Stimulated activated CD8-positive, alpha-beta memory T cell treated with anti-CD3 and anti-CD28 coated beads, Interleukin-7, amount 100 ng/mL, for 4 hours (primary cell): ENCODE measurements around the gene RFTN1.
A peak's percentile ranks its signal among the peaks of the same experiment; 100 is the strongest.

Source experiments
- DNase-seq, 2 donors: peaks; one replicate each; pipeline ENCODE4 v3.0.0-alpha.2; 2020; ENCODE audit warnings: low read depth in 2 of 2

The RFTN1 gene

DNA sequence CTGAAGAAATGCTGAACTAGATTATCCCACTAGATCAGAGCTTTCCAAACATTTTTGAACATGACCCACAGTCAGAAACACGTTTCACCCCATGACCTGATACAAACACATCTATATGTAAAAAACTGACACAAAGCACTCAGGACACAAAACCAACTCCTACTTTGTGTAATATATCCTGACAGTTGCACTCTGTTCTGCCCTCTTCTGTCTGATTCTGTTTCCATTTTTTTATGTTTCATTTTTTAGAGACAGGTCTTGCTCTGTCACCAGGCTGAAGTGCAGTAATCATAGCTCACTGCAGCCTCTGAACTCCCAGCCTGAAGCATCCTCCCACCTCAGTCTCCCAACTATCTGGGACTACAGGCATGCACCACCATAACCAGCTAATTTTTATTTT, 15.8 kb upstream of the RFTN1 start:
- DNase-seq: no peak

DNA sequence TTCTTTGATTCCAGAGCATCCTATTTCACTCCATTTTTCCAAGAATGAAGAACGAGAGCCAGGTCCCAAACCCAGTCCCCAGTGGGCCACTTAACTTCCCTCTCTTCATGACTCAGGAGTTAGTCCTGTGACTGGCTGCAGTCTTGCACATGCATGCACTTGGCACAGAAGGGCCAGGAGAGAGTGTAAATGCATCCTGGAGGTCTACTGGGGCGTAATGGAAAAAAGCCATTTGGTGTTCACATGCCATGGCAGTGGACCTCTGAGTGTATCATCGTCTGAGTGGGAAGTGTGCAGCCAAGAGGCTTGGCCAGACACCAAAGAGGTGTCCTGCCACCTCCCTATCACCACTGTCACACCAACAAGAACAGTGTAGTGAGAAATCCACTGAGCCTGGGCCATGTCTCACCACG, 15.1 kb upstream of the RFTN1 start:
- DNase-seq: no peak

DNA sequence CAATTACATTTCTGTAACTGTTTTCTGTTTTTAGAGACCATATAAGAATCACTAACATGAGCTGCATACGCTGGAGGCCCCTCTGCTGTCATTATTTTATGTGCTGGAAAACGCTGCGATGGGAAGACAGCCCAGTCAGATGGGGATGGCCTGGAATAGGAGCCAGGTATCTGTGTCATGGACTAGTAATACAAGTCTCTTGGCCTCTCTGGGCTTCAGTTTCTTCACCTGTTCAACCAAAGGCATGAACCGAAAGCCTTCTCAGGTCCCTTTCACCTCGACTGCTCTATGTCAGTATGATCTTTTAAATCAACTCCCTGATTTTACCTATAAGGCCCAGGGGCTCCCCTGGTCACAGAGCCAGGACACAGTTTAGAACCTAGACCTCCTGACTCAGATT, 14.6 kb upstream of the RFTN1 start:
- no peak for DNase-seq

DNA sequence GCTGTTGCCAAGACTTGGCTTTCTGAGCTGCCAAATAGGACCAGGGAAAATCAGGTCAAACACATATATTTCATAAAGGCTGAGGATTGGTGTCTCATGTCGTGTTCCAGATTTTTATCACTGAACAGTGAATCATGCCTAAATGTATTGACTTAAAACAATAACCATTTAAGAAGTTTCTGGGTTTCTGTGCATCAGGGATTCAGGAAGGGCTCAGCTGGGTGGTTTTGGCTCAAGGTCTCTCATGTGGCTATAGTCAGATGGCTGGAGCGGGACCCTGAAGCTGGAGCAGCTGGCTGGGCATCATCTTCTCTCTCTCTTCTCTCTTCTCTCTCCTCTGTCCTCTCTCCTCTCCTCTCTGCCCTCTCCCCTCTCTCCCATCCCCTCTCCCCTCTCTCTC, 10.7 kb upstream of the RFTN1 start:
- no peak for DNase-seq

DNA sequence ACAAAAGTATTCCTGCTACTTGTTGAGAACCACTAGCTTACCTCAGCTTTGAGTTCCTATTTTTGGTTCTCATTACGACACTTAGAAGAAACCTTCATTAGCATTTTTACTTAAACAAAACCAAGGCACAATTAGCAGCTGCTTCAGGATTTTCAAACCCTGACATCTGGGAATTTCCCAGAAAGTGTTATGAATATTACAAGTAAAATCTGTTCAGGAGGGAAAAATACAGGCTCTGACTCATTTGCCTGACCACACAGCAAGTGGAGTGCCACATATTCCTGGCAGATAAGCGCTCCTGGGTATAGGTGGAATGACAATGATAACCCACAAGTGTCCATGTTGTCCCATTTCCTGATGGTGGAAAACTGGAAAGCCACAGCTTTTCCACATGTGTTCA, 10.3 kb upstream of the RFTN1 start:
- no peak for DNase-seq

DNA sequence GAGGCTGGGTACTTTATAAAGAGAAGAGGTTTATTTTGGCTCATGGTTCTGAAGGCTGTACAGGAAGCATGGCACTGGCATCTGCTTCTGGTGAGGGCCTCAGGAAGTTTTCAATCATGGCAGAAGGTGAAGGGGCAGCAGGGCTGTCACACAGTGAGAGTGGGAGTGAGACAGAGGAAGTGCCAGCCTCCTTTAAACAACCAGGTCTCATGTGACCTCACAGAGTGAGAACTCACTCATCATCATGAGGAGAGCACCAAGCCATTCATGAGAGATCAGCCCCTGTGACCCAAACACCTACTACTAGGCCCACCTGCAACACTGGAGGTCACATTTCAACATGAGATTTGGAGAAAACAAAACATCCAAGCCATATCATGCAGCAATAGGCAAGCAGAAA, 9.3 kb upstream of the RFTN1 start:
- no peak for DNase-seq

DNA sequence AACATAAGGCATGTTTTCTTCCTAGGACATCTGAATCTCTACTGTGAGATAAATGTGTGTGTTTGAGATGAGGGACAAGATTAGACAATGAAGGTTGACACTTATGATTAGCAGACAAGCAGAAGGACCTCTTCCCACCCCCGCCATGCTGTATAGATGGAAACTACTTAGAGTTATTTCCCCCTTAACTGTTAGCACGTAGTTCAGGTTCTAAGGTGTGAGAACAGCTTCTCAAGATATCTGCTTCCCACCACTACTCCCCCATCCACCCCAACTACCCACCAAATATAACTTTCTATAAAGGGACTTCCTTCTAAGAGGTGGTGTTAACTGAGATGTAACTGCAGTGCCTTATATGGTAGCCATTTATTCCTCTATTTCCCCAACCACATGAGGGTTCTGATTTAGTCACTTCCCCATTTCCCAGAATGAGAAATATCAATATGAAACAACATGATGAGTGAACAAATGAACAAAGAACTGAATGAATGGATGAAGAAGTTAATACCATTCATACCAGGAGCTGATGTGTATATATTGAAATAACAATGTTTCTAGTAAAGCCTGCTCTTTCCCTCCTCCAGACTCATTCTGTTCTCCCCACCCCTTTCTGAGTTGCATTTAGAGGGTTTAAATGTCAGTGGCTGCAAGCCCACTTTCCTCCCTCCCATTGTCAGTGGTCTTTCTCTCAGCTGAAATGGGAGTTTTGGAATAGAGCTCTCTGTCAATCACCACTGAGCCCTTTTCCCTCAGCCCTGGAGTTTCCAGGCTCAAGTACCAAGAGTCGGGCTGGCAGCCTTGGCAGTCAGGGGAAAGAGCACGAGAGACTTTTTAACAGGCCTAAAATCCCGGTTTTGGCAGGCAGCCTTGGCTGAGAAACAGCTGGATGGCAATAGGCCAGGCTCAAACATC, 7.7 kb upstream of the RFTN1 start:
- no peak for DNase-seq

DNA sequence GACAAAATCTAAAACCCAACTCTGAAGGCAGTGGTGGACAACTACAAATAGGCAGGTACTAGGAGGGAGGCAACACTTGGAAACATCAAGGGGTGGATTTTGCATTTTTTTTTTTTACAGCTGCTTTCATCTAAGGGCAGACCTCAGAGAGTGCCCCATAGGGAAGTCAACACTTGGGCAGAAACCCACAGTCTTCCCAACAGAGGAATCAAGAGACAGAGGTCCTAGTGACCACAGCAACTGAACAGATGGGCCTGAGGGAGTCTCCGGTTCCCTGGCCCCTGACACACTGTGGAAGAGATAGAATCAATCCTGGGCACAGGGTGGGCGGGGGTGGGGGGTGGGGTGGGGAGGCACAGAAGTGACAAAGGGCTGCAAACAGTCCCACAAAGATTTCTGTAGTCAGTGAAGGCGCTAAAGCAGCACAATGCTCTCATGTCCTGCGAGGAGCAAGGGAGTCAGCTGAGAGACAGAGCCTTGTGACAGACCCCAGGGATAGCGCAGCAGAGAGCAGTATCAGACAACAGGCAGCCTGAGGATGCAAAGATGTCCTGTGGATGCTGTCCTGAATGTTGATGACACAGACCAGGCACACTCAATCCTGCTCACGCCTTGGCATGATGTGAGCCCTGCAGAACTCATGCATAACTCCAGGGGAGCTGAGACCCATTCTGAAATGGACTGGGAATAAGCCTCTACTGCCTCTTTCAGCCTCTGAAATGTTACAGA, 6.9 kb upstream of the RFTN1 start:
- no peak for DNase-seq

DNA sequence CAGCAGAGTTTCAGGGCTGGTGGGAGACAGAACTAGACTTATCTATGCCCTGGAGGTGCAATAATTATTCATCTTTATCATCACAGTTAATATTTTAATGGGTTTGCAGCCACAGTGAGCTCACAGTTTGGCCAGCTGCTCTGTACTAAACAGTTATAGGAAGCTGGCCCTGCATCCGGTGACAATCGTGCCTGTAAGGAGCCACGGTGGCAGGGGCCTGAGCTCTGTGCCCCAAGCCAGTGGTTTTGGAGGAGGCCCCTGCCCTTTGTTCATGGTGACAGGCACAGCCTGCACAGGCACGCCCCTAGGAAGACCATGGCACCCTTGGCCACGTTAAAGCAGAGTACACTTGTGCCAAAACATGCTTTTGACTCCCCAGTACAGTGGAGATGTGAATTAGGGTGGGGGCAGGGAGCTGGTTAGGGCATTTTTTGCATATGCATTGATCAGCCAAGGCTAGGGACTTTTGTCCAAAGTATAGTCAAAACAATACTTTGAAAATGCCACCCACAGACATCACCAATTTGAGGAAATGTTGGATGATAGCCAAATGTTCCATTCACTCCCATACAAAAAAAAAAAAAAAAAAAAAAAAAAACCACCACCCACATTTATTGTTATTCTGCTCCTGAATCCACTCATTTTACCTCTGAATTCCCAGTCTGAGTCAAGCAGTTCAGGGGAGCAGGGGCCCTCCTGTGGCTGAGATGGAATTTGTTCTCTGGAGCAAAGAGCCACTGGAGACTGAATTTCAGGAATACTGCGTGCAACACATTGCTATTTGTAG, 3.4 kb upstream of the RFTN1 start:
- no peak for DNase-seq

DNA sequence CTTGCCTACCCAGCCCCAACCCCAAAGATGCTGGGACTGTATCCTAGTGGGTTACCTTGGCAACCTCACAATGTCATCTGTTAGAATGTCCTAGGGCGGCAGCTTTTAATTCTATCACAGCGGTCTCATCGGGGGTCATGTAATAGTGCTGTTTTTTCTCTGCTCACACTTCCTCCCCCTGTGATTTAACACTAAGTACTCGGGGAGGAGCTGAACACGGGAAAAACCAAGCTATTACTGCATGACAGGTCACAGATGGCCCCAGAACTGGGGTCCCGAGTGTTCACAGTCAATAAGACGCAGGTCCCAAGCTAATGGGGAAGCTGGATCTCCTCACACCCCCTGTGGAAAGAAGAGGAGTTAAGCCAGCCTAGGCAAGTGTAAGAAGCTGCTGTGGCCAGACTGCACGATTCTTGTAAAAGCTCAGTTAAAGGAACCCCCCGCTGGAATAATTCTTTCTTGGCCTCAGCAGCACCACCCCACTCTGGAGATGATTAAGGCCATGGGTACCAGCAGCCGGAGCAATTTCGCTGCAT, 2.5 kb upstream of the RFTN1 start:
- DNase-seq: no peak

DNA sequence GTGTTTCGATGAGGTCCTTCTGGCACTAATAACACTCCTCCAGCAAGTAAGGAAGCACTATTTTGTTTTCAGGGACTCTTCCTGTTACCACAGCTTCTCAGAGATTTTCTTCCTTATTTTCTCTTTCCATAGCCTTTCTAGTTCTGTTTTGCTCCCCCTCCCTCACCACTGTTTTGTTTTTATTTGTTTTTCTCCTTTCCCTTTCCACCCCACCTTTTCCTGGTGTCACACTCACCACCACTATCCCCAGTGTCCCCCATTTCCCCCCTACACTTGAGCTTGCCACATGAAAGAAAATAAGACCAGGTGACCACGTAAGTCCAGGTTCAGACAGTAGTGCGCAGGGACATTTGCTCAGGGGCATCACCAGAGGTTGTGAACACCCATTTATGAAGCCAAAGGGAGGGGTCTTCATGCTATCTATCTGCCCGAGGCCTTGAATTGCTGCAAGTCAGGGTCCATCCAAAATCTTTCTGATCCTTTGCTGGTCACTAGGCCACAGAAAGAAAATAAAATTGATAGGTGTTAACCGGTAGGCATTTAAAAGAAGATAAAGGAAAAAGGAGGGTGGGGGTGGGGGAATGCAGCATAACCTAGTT, 1.4 kb upstream of the RFTN1 start:
- no peak for DNase-seq

DNA sequence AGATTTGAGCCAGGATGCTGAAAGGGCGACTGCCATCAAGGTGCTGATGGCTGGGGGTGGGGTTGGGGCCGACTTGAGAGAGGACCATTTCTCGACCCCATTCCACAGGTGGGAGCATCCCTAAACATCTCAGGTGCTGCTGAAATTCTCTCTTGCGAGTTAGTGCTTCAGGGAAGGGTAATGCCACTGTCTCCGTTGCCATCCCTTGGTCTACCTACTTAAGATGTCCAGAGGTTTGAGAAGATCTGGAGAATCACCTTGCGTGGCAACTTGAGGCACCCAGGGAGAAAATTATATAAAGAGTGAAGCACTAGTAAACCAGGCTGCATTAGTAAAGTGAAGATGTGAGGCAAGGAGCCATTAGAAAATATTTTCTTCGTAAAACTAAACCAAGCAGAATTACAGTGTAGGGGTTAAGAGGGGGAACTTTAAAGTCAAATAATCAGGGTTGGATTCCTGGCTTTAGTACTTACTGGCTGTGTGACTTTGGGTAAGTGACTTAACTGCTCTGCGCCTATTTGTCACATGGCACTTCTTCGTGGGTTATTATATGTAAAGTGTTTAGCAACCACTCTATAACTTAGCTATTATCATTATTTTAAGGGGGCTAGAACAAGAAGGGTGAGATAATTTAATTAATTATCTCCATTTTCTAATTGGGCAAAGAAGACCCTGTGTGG, 662 bp upstream of the RFTN1 start:
- no peak for DNase-seq

DNA sequence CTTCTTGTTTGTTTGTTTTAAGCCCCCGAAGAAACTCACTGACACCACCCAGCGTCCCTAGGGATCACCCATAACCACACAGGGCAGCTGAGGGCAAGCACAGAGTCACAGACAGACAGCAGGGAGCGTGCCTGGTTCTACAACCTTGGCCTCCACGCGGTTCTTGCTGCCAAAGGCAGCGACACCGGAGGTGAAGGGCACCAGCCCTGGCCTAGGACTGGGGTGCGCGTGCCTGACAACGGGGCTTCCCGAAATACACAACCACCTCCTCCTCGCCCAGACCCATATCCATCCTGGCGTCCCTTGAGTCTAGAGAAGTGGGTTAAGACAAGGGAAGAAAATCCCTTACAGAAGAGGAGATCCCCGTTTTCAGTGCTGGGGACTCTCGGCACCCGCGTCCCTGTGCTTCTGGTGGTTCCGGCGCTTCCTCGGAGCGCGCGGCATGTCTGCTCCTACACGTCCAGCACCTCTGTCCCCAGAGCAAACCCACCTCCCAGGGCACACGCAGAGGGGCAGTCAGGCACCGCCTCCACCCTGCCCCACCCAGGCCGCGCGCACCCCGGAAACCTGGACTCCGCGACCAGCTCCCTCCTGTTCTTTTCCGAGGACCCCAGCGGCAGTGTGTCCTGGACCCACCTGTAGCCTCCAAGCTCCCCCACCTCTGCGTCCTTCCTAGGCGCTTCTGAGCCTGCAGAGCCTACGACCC, 911 bp downstream of the RFTN1 start:
- peak in 1 of 2 donors; percentile 26 for DNase-seq

DNA sequence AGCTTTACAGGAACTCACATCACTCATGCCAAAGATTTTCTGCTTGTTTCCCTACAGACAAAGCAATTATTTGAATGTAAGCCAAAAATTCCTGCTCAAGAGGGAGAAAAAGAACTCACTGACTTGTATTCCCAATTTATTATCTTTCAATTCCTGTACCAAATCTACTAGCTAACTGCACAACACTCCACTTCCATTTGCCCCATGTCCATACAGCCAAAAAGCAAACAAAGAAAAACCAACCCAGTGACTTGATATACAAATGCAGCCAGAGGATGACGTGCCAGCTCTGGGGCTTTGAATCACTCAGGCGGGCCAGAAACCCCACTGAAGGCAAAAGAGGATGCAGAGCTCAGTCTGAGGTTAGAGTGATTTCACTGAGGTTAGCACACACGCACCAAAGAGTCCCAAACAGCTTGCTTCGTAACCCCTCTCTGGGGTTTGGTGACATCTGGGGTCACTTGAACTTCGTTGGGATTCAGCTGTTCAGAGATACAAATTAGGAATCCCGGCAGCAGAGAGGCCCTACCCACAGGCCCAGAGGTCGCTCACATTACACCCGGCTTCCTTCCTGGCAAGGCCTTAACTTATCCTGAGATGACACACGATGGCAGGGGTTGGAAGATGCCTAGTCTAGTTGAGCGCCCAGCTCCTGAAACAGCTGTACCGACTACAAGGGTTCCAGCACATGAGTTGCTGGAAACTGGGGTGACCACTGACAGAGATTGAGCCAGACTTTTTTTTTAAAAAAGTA, 1.6 kb downstream of the RFTN1 start:
- DNase-seq: peak; percentile 72 to 73

DNA sequence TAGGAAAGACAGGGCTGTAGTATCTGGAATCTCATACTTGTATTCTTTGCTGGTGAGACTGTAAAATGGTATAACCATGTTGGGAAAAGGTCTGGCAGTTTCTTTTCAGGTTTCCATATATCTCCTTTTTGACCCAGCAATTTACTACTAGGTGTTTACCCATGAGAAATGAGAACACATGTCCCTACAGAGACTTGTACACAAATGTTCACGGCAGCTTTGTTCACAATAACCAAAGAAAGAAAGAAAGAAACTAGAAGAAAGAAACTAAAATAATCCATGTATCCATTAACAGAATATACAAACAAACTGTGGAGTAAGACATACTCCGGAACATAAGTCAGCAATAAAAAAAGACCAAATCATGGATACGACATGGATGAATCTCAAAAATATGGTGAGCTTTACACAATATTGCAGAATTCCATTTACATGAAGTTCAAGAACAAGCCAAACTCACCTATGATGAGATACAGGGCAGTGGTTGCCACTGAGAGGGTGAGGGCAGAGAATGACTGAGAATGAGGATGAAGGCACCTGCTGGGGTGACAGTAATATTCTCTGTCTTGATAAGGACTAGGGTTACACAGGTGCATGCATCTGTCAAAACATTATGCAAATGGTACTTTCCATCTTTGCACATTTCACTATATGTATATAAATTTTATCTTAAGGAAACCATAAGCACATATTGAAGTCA, 2.7 kb downstream of the RFTN1 start:
- no peak for DNase-seq

DNA sequence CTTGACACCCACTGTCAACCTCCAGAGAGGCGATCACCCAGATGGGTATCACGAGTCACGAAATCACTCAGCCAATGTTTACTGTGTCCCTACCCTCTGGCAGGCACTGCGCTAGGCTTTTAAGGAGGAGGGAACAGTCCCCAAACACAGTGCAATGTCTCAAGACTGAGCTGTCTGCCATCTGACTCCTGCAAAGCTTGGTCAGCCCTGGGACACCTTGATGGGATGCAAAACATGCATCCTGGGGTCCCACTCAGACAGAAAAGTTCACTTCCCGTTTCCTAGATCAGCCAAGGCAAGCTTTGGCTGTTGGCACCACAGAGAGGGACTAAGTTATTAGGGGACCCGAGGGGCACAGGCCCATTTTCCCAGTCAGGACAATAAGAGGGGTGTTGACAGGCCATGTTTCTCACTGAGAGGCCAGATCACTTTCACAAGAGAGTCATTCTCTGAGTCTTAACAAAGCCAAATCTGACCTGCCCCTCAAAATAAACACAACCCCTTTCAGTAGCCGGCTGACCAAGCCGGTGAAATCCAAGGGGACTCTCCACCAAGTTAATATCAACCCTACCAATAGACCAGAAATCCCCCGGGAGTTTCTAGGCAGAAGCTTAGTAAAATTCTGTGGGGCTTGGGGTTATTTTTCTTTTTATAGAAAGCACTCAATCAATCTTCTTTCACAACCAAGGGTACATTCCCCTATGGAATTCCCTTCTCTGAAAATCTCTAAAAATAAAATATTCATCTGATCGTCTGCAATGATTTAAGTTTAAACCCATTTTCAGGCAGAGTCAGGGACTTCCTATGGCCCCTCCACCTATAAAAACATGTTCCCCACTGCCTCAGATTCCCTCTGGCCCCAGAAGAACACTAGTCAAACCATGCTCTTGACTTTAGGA, 3.5 kb downstream of the RFTN1 start:
- DNase-seq: no peak

DNA sequence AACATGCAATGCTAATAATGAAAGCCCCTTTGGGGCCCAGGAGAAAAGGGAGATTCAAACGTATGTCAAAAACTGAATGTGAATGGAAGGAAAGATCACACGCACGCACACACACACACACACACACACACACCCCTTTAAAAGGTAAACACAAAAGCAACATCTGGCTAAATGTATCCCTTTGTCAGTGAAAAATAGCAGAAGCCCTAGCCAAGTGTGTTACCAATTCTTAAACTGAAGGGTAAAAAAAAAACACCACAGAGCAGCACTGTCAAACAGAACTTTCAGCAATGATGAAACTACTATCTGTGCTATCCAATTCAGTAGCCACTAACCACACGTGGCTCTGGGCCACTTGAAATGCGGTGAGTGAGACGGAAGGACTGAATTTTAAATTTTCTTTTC, 4.9 kb downstream of the RFTN1 start:
- DNase-seq: no peak

DNA sequence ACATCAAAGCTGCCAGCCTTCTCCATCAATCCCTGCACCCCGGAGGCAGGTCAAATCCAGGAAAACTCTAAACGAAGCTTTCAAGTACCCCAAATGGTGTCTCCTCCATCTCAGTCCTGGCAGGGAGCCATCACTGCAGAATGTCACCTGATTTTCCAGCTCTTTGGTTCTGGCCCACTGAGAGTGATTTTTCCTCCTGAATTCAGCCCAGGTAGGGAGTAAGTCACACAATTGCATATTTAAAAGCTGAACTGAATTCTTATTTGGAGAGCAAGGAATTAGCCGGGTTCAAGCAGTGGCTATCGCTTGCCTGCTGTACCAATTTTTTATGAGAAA, 5.3 kb downstream of the RFTN1 start:
- no peak for DNase-seq
